T-cell (primary cell): ENCODE data around the gene AHRR. TPM values are rescaled to one million over a fixed set of nuclear protein-coding genes. Genes with fewer than 3 reads are reported as not detected.

Experiments used
- ATAC-seq, 4 experiments: fragments of 200-7000 bp in 3 of 4; fragments of 150-1000 bp in 1 of 4; cut with Tn5 transposase; replicated peaks in 1 of 4; 1 replicate in 3 of 4; 2 replicates in 1 of 4; pipeline ENCODE4 v1.10.0; 2021; ENCODE audit warnings: moderate library complexity in 3 of 4, mild to moderate bottlenecking in 2 of 4, moderate number of reproducible peaks in 1 of 4
- CTCF ChIA-PET, 2 donors: fragments of 300-600 bp; sonication (Branson Sonifier 250); formaldehyde crosslinking; loops; one replicate each; lab custom pipeline; 2022; ENCODE audit warnings: antibody characterized with exemption in 2 of 2; lab: Charles Lee
- POLR2A ChIA-PET, 2 donors: fragments of 300-600 bp; sonication (Branson Sonifier 250); formaldehyde crosslinking; loops; one replicate each; lab custom pipeline; 2022; ENCODE audit warnings: antibody characterized with exemption in 2 of 2; lab: Charles Lee
- DNase-seq, 35 experiments: peaks; one replicate each; pipeline versions ENCODE4 v3.0.0 to v3.0.0-alpha.2; 2013 to 2023
- H3K27ac ChIP-seq: one replicate; pipeline ENCODE4 v1.5.1; 2013; ENCODE audit warnings: low read length
- H3K27me3 ChIP-seq, 2 experiments: replicated peaks in 1 of 2; 1 replicate in 1 of 2; 2 replicates in 1 of 2; pipeline versions ENCODE4 v1.6.1 to v1.7.0; 2013; ENCODE audit warnings: low read length in 1 of 2, mixed read lengths in 1 of 2; ENCODE audit not compliant: control insufficient read depth in 2 of 2, insufficient read depth in 2 of 2; ENCODE audit errors: extremely low read depth in 1 of 2
- H3K36me3 ChIP-seq, 2 donors: 1 replicate in 1 of 2; 2 replicates in 1 of 2; pipeline versions ENCODE4 v1.6.1 to v1.7.0; 2013; ENCODE audit warnings: low read length in 1 of 2; ENCODE audit not compliant: control insufficient read depth in 2 of 2, insufficient read depth in 1 of 2; ENCODE audit errors: extremely low read depth in 1 of 2
- H3K4me1 ChIP-seq, 2 experiments: 1 replicate in 1 of 2; 2 replicates in 1 of 2; pipeline versions ENCODE4 v1.6.1 to v1.7.0; 2013; ENCODE audit warnings: low read length in 2 of 2, mixed read lengths in 1 of 2; ENCODE audit not compliant: insufficient read depth in 2 of 2, control insufficient read depth in 1 of 2; ENCODE audit errors: extremely low read depth in 1 of 2
- H3K4me3 ChIP-seq, 2 donors: 1 replicate in 1 of 2; 2 replicates in 1 of 2; pipeline versions ENCODE4 v1.5.1 to v1.7.0; 2013; ENCODE audit warnings: mild to moderate bottlenecking in 2 of 2, low read length in 1 of 2, moderate library complexity in 1 of 2; ENCODE audit not compliant: control insufficient read depth in 1 of 2; ENCODE audit errors: extremely low read depth in 1 of 2
- H3K9me3 ChIP-seq: 2 replicates; pipeline ENCODE4 v1.7.0; 2013
- H3K27ac Mint-ChIP-seq, 2 donors: one replicate each; pipeline ENCODE4 v1.8.0; 2020 to 2021; ENCODE audit warnings: mild to moderate bottlenecking in 2 of 2, mixed read lengths in 2 of 2
- H3K27me3 Mint-ChIP-seq, 2 donors: one replicate each; pipeline ENCODE4 v1.8.0; 2021 to 2022; ENCODE audit warnings: mixed read lengths in 2 of 2
- H3K36me3 Mint-ChIP-seq: one replicate; pipeline ENCODE4 v1.8.0; 2021; ENCODE audit warnings: mixed read lengths
- H3K4me1 Mint-ChIP-seq, 3 donors: one replicate each; pipeline ENCODE4 v1.8.0; 2020 to 2022; ENCODE audit warnings: mixed read lengths in 3 of 3, mild to moderate bottlenecking in 1 of 3
- H3K4me3 Mint-ChIP-seq, 3 donors: one replicate each; pipeline ENCODE4 v1.8.0; 2020 to 2022; ENCODE audit warnings: mild to moderate bottlenecking in 3 of 3, mixed read lengths in 3 of 3, moderate library complexity in 3 of 3
- H3K9me3 Mint-ChIP-seq, 3 donors: one replicate each; pipeline ENCODE4 v1.8.0; 2020 to 2022; ENCODE audit warnings: mixed read lengths in 3 of 3
- WGBS: methylation state at CpG from one replicate; pipeline ENCODE4 v1.1.5; 2013; ENCODE audit warnings: missing lambda C conversion rate; ENCODE audit not compliant: insufficient coverage; 5-methylcytosine and 5-hydroxymethylcytosine counted together
- total RNA-seq, 35 experiments: library from RNA in 6 of 35; stranded (reverse) in 6 of 35; fragments of 120-200 nt in 1 of 35; gene quantifications; one replicate each; pipeline versions ENCODE4 v1.2.1 to v1.2.4 and lab custom pipeline; 2013 to 2026

The AHRR gene
- total RNA-seq, 5 donors from 2014 or later (not counting 1 experiment from before 2014, with no cell fraction given): 0.55 to 13.5 (median 3.4) TPM

DNA sequence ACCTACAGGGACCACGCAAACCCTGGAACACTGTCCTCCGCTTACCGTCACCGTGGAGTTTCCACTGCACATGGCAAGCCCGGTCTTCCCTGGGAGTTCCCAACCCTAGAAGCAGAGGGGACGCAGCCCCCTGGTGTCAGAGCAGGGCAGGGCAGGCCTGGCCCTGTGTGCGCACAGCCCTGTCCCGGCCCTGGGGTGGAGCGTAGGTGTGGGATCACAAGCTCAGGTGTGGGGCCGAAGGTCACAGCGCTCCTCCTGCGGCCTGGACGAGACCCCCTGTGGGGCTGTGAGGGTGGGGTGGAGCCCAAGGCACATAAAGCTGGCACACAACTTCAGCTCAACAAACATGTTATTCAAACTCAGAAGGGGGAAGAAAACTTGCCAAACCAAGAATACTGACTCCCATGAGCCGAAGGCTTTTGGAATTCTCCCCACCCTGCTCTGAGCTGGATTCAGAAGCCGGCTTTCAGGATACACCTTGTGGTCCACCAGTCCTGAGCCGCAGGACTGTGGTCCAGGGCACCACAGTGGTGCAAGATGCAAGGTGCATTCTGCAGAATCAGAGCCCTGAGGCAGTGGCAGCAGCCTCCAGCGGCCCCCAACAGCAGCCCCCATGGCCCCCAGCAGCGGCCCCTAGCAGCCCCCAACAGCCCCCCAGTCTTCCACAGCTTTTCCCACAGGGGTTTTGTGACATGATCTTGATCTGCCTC, 109.6 kb downstream of the AHRR start:
- ChIA-PET CTCF (no interaction called here), POLR2A (no interaction called here)
- H3K27ac Mint-ChIP-seq: no peak overlapping the region
- H3K4me3 ChIP-seq: no peak overlapping the region
- H3K9me3 ChIP-seq: no peaks in the 10 kb centered on the region
- WGBS: 44% methylated on average over 11 of the region's 18 CpGs
- H3K9me3 Mint-ChIP-seq: no peaks in the 10 kb centered on the region
- no peaks in the 10 kb centered on the region for H3K4me1 Mint-ChIP-seq
- H3K36me3 Mint-ChIP-seq: no peaks in the 10 kb centered on the region
- no peaks in the 10 kb centered on the region for H3K36me3 ChIP-seq
- no peak overlapping the region for H3K4me3 Mint-ChIP-seq
- H3K27ac ChIP-seq: no peak overlapping the region
- ATAC-seq (peak; percentile 69 to 82 (median 74)), DNase-seq (peak in 13 of 35 experiments; percentile 9 to 55 (median 27))
- H3K4me1 ChIP-seq: no peaks in the 10 kb centered on the region
- peaks cover 0 to 56% of the 10 kb centered on the region in 2 experiments for H3K27me3 ChIP-seq
- peaks cover 12 to 14% of the 10 kb centered on the region in 2 donors for H3K27me3 Mint-ChIP-seq

DNA sequence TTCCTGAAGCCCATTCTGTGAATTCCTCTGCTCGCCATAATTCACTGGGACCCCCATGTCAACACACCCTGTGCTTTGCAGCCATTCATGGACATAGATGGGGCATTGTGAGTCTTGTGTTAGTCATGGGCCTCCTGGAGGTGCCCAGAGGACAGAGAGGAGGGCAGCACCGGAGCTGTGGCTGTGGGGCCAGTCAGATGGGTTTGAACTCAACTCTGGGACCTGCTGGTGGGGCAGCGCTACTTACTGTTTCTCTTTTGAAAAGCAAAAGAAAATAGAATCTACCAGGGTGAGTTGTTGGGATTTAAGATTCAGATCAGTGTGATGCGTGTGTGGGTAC, 110.2 kb downstream of the AHRR start:
- no peak overlapping the region for H3K4me3 ChIP-seq
- DNase-seq: no peak
- Mint-ChIP-seq H3K36me3 (no peaks in the 10 kb centered on the region), H3K27ac (no peak overlapping the region), H3K4me3 (no peak overlapping the region), H3K27me3 (peaks cover 9 to 14% of the 10 kb centered on the region in 2 donors), H3K4me1 (no peaks in the 10 kb centered on the region), H3K9me3 (no peaks in the 10 kb centered on the region)
- no peaks in the 10 kb centered on the region for H3K9me3 ChIP-seq
- POLR2A ChIA-PET: no interaction called here
- H3K4me1 ChIP-seq: no peaks in the 10 kb centered on the region
- WGBS: 100% methylated on average over 2 of the region's 4 CpGs
- CTCF ChIA-PET: no interaction called here
- H3K36me3 ChIP-seq: no peaks in the 10 kb centered on the region
- H3K27me3 ChIP-seq: peaks cover 0 to 58% of the 10 kb centered on the region in 2 experiments
- no peak for ATAC-seq
- H3K27ac ChIP-seq: no peak overlapping the region

DNA sequence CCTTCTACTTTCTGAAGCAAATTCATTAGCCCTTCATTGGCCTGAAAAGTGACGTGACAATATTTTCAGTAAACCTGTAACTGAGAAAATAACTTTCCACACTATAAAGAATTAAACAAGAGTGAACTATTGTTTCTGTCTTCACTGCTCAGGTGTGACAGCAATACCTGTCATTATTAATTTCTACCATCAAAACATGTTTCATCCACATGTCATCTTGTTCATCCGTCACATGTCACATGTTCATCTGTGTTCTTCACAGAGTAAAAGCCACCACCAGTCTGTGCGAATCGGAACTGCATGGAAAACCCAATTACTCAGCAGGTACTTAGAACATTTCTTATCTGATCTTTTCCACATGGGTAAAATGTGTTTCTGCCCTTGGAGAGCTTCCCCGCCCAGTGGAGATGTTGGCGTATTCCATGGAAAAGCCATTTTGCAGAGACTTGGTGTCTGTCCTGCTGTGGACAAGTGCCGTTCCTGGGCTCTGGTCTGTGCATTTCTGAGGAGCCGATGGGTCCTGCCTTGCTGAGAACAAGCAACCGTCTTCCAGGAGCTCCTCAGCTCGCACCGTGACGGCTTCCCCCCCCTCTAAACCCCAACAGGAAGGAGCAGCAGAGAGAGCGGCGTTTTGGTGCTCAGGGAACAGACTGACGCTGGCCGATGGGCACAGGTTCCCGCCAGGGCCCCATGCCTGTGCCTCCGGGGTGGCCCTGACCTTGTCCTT, 110.8 kb downstream of the AHRR start:
- Histone ChIP-seq H3K27ac (no peak overlapping the region), H3K9me3 (no peaks in the 10 kb centered on the region), H3K4me1 (no peaks in the 10 kb centered on the region), H3K4me3 (no peak overlapping the region), H3K27me3 (peaks cover 0 to 57% of the 10 kb centered on the region in 2 experiments), H3K36me3 (no peaks in the 10 kb centered on the region)
- peaks cover 8 to 14% of the 10 kb centered on the region in 2 donors for H3K27me3 Mint-ChIP-seq
- no peak for DNase-seq
- ChIA-PET CTCF (interaction anchor here in 1 of 2 donors (0.6 kb wide), 1 partner anchor 52 kb away, joined by 4 read pairs; no protein-coding TSS in a partner anchor), POLR2A (no interaction called here)
- no peaks in the 10 kb centered on the region for H3K9me3 Mint-ChIP-seq
- 81% methylated on average over 16 of the region's 18 CpGs for WGBS
- no peaks in the 10 kb centered on the region for H3K36me3 Mint-ChIP-seq
- ATAC-seq: no peak
- H3K27ac Mint-ChIP-seq: no peak overlapping the region
- H3K4me1 Mint-ChIP-seq: no peaks in the 10 kb centered on the region
- H3K4me3 Mint-ChIP-seq: no peak overlapping the region

DNA sequence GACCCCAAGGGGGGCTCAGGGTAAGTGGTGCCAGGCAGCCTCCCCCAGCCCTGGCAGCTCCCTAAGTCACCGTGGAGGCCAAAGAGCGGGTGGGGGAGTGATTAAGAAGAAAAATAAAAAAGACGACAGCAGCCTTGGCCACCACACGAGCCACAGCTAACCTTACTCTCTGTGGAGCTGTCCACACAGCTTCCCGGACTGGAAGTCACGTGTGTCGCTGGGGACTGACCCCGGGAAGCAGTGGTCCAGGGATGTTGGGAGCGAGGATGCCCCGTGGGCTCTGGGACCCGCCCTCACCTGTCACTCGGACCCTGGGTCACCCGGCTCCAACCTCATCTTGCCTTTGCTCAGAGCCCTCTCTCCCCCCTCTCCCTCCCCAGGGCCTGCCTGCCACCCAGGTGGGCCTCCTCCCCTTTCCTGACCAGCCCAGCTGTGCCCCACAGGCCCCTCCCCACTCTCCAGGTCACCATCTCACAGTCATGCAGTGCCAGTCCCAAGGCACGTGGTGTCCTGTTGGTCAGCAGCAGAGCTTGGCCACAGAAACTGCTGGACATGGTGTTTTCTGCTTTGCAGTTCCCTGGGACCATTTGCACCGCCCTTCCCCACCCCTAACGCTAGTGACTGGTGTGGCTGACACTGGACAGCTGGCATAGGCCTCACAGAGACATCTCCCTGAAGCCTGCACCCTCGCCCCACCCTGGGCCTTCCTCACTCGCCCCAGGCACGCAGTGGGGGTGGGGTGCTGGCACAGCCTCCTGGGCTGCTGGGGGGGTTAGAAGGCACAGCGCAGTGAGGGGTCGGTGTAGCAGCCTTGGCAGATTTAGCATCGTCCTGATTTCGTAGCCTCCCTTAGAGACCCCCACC, 111.6 kb downstream of the AHRR start:
- no peaks in the 10 kb centered on the region for H3K4me1 Mint-ChIP-seq
- CTCF ChIA-PET: interaction anchor here in 1 of 2 donors (0.6 kb wide), 1 partner anchor 53 kb away, joined by 4 read pairs; no protein-coding TSS in a partner anchor
- no peak overlapping the region for H3K4me3 Mint-ChIP-seq
- Histone ChIP-seq H3K4me1 (no peaks in the 10 kb centered on the region), H3K36me3 (no peaks in the 10 kb centered on the region), H3K9me3 (no peaks in the 10 kb centered on the region), H3K4me3 (no peak overlapping the region), H3K27me3 (peaks cover 0 to 58% of the 10 kb centered on the region in 2 experiments), H3K27ac (no peak overlapping the region)
- DNase-seq: peak in 1 of 35 experiments; percentile 10
- POLR2A ChIA-PET: no interaction called here
- H3K9me3 Mint-ChIP-seq: no peaks in the 10 kb centered on the region
- H3K36me3 Mint-ChIP-seq: no peaks in the 10 kb centered on the region
- peaks cover 8 to 14% of the 10 kb centered on the region in 2 donors for H3K27me3 Mint-ChIP-seq
- no peak overlapping the region for H3K27ac Mint-ChIP-seq
- 87% methylated on average over 21 of the region's 23 CpGs for WGBS
- no peak for ATAC-seq

DNA sequence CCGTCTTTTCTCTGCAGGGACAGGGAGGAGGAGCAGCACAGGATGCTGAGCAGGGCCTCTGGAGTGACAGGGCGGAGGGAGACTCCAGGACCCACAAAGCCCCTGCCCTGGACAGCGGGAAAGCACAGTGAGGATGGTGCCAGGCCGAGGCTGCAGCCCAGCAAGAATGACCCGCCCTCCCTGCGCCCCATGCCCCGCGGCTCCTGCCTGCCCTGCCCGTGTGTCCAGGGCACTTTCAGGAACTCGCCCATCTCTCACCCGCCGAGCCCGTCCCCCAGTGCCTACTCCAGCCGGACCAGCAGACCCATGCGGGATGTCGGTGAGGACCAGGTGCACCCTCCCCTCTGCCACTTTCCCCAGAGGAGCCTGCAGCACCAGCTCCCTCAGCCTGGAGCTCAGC, 112.3 kb downstream of the AHRR start:
- ATAC-seq: no peak
- ChIA-PET CTCF (no interaction called here), POLR2A (no interaction called here)
- Histone ChIP-seq H3K27me3 (peaks cover 0 to 64% of the 10 kb centered on the region in 2 experiments), H3K4me3 (no peak overlapping the region), H3K36me3 (no peaks in the 10 kb centered on the region), H3K9me3 (no peaks in the 10 kb centered on the region), H3K27ac (no peak overlapping the region), H3K4me1 (no peaks in the 10 kb centered on the region)
- no peak overlapping the region for H3K4me3 Mint-ChIP-seq
- H3K4me1 Mint-ChIP-seq: no peaks in the 10 kb centered on the region
- no peak for DNase-seq
- H3K36me3 Mint-ChIP-seq: no peaks in the 10 kb centered on the region
- WGBS: 83% methylated on average over 15 of the region's 16 CpGs
- peaks cover 8 to 14% of the 10 kb centered on the region in 2 donors for H3K27me3 Mint-ChIP-seq
- H3K9me3 Mint-ChIP-seq: no peaks in the 10 kb centered on the region
- H3K27ac Mint-ChIP-seq: no peak overlapping the region

DNA sequence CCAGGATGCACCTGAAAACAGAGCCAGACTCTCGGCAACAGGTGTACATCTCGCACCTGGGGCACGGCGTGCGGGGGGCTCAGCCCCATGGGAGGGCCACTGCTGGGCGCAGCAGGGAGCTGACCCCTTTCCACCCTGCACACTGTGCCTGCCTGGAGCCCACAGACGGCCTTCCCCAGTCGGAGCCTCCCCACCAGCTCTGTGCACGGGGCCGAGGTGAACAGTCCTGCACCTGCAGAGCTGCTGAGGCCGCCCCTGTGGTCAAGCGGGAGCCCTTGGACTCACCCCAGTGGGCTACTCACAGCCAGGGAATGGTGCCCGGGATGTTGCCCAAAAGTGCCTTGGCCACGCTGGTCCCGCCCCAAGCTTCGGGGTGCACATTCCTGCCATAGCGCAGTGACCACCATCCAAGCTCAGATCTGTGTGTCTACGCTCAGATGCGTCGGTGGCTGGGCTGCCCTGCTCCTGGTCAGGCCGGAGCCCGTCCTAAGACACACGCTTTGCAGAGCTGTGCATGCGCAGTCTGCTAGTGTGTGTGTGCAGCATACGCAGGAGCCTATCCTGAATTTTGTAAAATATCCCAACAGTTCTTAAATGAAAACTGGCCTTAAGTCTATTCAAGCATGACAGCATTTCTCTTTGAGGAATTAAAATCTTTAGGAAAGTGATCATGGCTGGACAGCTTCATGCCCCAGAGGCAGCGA, 113.1 kb downstream of the AHRR start:
- H3K27ac Mint-ChIP-seq: no peak overlapping the region
- no peaks in the 10 kb centered on the region for H3K4me1 Mint-ChIP-seq
- ATAC-seq (no peak), DNase-seq (peak in 1 of 35 experiments; percentile 22)
- no peaks in the 10 kb centered on the region for H3K9me3 ChIP-seq
- peaks cover 0 to 61% of the 10 kb centered on the region in 2 experiments for H3K27me3 ChIP-seq
- H3K4me3 Mint-ChIP-seq: no peak overlapping the region
- H3K4me1 ChIP-seq: no peaks in the 10 kb centered on the region
- ChIA-PET CTCF (no interaction called here), POLR2A (no interaction called here)
- H3K36me3 ChIP-seq: no peaks in the 10 kb centered on the region
- H3K9me3 Mint-ChIP-seq: no peaks in the 10 kb centered on the region
- no peak overlapping the region for H3K27ac ChIP-seq
- no peak overlapping the region for H3K4me3 ChIP-seq
- no peaks in the 10 kb centered on the region for H3K36me3 Mint-ChIP-seq
- peaks cover 8 to 14% of the 10 kb centered on the region in 2 donors for H3K27me3 Mint-ChIP-seq
- 84% methylated on average over 21 of the region's 26 CpGs for WGBS
